ENCODE results near the gene KLK13.

KLK13 gene

DNA sequence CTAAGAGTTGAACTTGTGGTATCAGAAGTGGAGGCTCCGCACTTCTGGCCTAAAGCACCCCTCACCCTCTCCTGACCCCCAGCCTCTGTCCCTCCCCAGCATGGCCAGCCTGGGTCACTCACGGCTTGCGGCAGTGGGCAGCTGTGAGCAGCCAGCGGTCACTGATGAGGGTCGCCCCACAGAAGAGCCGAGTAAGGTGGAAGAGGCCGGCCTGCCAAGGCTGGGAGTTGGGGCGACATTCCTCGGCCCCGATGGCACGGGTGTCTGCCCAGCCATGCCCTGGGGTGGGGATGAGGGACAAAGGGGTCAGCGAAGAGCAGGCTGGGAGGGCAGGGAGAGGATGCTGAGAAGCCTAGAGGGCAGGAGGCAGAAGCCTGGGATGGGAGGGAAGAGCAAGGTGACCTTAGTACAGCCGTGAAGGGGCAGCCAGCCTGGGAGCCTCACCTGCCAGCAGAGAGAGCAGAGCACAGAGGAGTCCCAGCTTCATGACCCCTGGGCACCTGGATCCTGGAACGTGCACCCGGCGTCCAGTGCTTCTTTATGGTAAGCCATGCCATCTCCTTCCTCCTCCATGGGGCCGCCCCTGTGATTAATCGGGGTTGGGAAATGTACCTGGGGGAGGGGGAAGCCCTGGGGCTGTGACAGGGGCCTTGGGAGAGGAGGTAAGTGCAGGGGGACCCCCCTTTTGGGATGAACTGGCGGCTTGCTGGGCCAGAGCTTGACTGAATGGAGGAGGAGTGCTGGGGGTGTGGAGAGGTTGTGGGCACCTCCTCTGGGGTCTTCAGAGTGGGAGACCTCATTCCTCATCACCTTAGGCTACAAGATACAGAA is 55.6 kb downstream of the KLK13 start:
- no peaks in the 10 kb centered on the region for H3K9me3 Mint-ChIP-seq
- H3K27ac Mint-ChIP-seq = no peak overlapping the region
- no peaks in the 10 kb centered on the region for H3K36me3 Mint-ChIP-seq (ENCODE audit: low read depth)
- peaks cover 12% of the 10 kb centered on the region for H3K27me3 Mint-ChIP-seq (ENCODE audit: low read depth)
- H3K4me3 Mint-ChIP-seq = no peak overlapping the region
- H3K4me1 Mint-ChIP-seq (ENCODE audit: low read depth) = peaks cover 1% of the 10 kb centered on the region

DNA sequence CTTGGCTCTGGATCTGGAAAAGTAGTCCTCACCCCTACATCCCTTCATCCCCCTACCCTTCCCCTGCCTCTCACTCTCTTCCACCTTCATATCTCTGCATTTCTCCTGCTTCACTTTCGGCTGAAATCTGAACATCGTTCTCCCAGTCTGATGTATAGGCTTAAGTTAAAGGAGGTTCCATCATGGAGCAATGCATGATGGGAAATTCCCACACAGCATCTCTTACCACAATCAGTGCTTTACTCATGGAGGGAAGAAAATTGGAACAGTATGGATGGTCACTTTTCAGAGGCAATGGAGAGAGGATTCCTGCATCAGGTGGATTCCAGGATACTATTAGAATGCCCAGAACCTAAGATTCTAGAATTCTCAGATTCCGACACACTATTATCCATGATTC is 57.4 kb downstream of the KLK13 start:
- Mint-ChIP-seq H3K4me3 (no peak overlapping the region), H3K9me3 (no peaks in the 10 kb centered on the region), H3K27me3 (ENCODE audit: low read depth) (peaks cover 8% of the 10 kb centered on the region), H3K36me3 (ENCODE audit: low read depth) (no peaks in the 10 kb centered on the region), H3K27ac (no peak overlapping the region), H3K4me1 (ENCODE audit: low read depth) (no peaks in the 10 kb centered on the region)

DNA sequence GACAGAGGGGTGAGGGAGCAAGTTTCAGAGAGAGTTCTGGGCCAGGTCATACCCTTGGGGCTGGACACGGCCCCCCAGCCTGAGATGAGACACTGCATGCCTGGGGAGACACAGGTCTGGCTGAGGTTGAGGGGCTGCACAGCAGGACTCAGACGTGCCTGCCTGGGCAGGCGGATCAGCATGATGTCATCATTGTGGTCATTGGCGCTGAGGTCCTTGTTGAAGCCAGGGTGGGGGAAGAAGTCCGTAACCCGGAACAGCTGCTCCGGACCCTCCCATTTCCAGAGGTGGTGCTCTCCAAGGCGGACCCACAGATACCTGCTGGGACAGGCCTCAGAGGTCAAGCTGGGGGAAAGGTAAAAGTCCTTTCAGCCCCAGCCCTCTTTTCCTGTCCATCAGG is 58.5 kb downstream of the KLK13 start:
- Mint-ChIP-seq H3K36me3 (ENCODE audit: low read depth) (no peaks in the 10 kb centered on the region), H3K27me3 (ENCODE audit: low read depth) (peaks cover 8% of the 10 kb centered on the region)

More for the DNA sequence above, 58.5 kb downstream of the KLK13 start:
- Mint-ChIP-seq H3K4me1 (ENCODE audit: low read depth) (no peaks in the 10 kb centered on the region), H3K9me3 (no peaks in the 10 kb centered on the region), H3K4me3 (no peak overlapping the region), H3K27ac (no peak overlapping the region)
